Spinal cord (tissue), 10 donors: ENCODE data around the gene HPCA. TPM values are rescaled to one million over a fixed set of nuclear protein-coding genes. Genes with fewer than 3 reads are reported as not detected.

ENCODE experiments used
- DNase-seq, 6 donors: peaks; one replicate each; pipeline versions ENCODE4 v3.0.0 to v3.0.0-alpha.2; 2013 to 2015; ENCODE audit warnings: low spot score in 6 of 6, low read depth in 4 of 6
- H3K27ac ChIP-seq: one replicate; pipeline ENCODE4 v1.5.1; 2013; ENCODE audit warnings: low read depth, low read length, control low read depth
- H3K27me3 ChIP-seq: one replicate; pipeline ENCODE4 v1.6.1; 2013; ENCODE audit warnings: low read length; ENCODE audit not compliant: control insufficient read depth, insufficient read depth
- H3K36me3 ChIP-seq: one replicate; pipeline ENCODE4 v1.6.1; 2013; ENCODE audit warnings: low read length; ENCODE audit not compliant: control insufficient read depth, insufficient read depth
- H3K4me1 ChIP-seq: one replicate; pipeline ENCODE4 v1.6.1; 2013; ENCODE audit warnings: low read length; ENCODE audit not compliant: control insufficient read depth, insufficient read depth
- H3K4me3 ChIP-seq: one replicate; pipeline ENCODE4 v1.5.1; 2013; ENCODE audit warnings: low read depth, low read length, control low read depth
- H3K9me3 ChIP-seq: one replicate; pipeline ENCODE4 v1.6.1; 2013; ENCODE audit warnings: low read length; ENCODE audit not compliant: control insufficient read depth, insufficient read depth
- WGBS: methylation state at CpG from one replicate; pipeline ENCODE4 v1.1.5; 2013; ENCODE audit warnings: missing lambda C conversion rate; ENCODE audit not compliant: insufficient coverage; 5-methylcytosine and 5-hydroxymethylcytosine counted together
- polyA plus RNA-seq, 2 donors: library from polyadenylated mRNA; unstranded; fragments of 120-200 nt; gene quantifications; one replicate each; pipeline ENCODE4 v1.2.1, GENCODE V29; 2013; ENCODE audit not compliant: insufficient read length in 2 of 2
- total RNA-seq, 2 donors: library from RNA; depleted of rRNA in 1 of 2; stranded (reverse); fragments of 120-200 nt in 1 of 2; fragments of >200 nt in 1 of 2; gene quantifications; one replicate each; pipeline versions ENCODE4 v1.2.3 to v1.2.4, GENCODE V29; 2013 to 2014
- donor health status: healthy.

HPCA gene
- total and polyA plus RNA-seq, 4 donors = 19.3 to 209 (median 117) TPM

DNA sequence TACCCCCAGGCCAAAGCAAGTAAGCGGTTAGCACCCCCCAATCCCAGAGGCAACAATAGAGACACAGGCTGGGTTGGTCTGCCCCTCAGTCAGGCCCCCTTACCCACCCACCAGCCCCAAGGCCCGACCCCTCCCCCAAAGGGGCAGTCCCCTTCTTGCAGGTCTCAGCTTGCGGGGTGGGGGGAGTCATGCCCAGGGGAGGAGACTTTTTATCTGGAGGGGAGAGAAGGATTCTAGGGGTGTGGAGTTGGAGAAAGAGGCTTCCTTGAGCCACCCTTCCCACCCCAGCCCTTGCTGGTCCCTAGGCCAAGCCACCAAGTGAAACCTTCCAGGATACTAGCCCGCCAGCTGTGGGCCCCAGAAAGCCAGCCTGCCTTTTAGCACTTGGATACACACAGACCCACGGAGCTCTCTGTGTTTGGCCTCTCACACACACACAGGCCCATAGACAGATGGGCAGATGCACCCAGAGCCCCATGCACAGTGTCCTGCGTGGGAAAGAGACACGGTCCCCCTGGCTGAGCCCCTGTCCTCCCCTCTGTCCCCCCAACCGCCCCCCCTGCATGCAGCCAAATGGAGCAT is 7.8 kb downstream of the HPCA start:
- peaks cover 37% of the 10 kb centered on the region for H3K4me1 ChIP-seq
- no peaks in the 10 kb centered on the region for H3K9me3 ChIP-seq
- H3K4me3 ChIP-seq = peak overlapping the region; percentile 63
- WGBS = 46% methylated on average over 3 of the region's 8 CpGs
- H3K36me3 ChIP-seq = peaks cover 31% of the 10 kb centered on the region
- peak overlapping the region; percentile 49 for H3K27ac ChIP-seq
- DNase-seq = peak in 1 of 6 donors; percentile 46
- H3K27me3 ChIP-seq = peaks cover 15% of the 10 kb centered on the region

- H3K4me3 ChIP-seq = no peak overlapping the region
- H3K9me3 ChIP-seq = no peaks in the 10 kb centered on the region
- no peak overlapping the region for H3K27ac ChIP-seq
- DNase-seq = no peak
- peaks cover 37% of the 10 kb centered on the region for H3K4me1 ChIP-seq
- H3K27me3 ChIP-seq = peaks cover 15% of the 10 kb centered on the region
- WGBS = 65% methylated on average over 5 of the region's 6 CpGs
- H3K36me3 ChIP-seq = peaks cover 30% of the 10 kb centered on the region
Measured at GRCh38 chr1:32894681-32895080, 8.4 kb downstream of the HPCA start.

DNA sequence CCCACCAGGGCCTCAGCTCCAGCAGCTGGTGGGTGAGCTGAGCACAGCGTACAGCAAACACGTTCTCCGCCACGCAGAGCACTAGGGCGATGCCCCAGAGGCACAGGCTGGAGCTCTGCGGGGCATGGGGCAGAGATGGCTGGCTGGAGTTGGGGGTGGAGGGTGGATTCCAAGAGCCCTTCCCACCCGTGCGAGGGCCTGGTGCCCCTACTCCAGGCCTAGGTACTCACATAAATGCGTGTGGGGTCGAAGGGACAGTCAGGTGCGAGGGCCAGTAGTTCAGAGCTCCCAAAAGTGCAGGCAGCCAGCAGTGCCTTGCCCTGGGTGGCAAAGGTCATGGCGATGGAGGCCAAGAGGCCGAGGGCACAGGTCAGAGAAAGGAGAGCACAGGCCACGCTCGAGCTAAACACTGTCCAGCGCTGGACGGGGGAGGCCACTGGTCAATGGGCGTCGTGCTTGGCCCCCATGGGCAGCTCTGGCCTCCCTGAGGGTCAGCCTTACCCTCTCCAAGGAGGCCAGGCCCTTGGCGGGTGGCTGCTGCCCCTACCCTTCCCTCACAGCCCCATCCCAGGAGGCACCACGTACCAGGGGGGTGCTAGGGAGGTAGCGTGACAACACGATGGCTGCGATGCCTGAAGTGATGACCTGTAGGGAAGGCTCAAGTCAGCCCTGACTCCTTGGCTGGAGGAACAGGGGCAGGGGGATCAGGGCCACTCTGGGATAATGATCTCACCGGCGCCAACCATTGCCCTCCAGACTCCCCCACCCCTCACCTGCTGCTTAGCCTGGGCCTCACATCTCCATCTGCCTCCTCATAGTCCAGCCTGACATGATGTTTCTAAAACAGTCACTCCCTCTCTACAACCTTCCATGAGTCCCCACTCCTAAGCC is 9.3 kb downstream of the HPCA start:
- no peak for DNase-seq
- no peak overlapping the region for H3K4me3 ChIP-seq
- 88% methylated on average over 21 of the region's 26 CpGs for WGBS
- H3K27me3 ChIP-seq = peaks cover 22% of the 10 kb centered on the region
- no peak overlapping the region for H3K27ac ChIP-seq
- no peaks in the 10 kb centered on the region for H3K9me3 ChIP-seq
- peaks cover 41% of the 10 kb centered on the region for H3K4me1 ChIP-seq
- peaks cover 30% of the 10 kb centered on the region for H3K36me3 ChIP-seq

GRCh38 chr1:32896451-32896850 is 10.2 kb downstream of the HPCA start:
- peaks cover 24% of the 10 kb centered on the region for H3K36me3 ChIP-seq
- no peaks in the 10 kb centered on the region for H3K9me3 ChIP-seq
- DNase-seq = no peak
- no peak overlapping the region for H3K27ac ChIP-seq
- peaks cover 47% of the 10 kb centered on the region for H3K4me1 ChIP-seq
- no peak overlapping the region for H3K4me3 ChIP-seq
- peaks cover 25% of the 10 kb centered on the region for H3K27me3 ChIP-seq
- WGBS = 72% methylated on average over 5 of the region's 5 CpGs

GRCh38 chr1:32897082-32898049 is 11.1 kb downstream of the HPCA start:
- WGBS = 73% methylated on average over 9 of the region's 11 CpGs

GRCh38 chr1:32898056-32898455 is 11.8 kb downstream of the HPCA start:
- Histone ChIP-seq H3K9me3 (no peaks in the 10 kb centered on the region), H3K27ac (no peak overlapping the region), H3K36me3 (peaks cover 24% of the 10 kb centered on the region), H3K4me3 (no peak overlapping the region), H3K4me1 (peaks cover 37% of the 10 kb centered on the region), H3K27me3 (peaks cover 24% of the 10 kb centered on the region)
- 91% methylated on average over 7 of the region's 9 CpGs for WGBS
- no peak for DNase-seq

More at GRCh38 chr1:32897082-32898049, 11.1 kb downstream of the HPCA start:
- Histone ChIP-seq H3K36me3 (peaks cover 24% of the 10 kb centered on the region), H3K27ac (no peak overlapping the region), H3K9me3 (no peaks in the 10 kb centered on the region), H3K4me3 (no peak overlapping the region), H3K4me1 (peaks cover 43% of the 10 kb centered on the region), H3K27me3 (peaks cover 22% of the 10 kb centered on the region)
- DNase-seq = no peak

DNA sequence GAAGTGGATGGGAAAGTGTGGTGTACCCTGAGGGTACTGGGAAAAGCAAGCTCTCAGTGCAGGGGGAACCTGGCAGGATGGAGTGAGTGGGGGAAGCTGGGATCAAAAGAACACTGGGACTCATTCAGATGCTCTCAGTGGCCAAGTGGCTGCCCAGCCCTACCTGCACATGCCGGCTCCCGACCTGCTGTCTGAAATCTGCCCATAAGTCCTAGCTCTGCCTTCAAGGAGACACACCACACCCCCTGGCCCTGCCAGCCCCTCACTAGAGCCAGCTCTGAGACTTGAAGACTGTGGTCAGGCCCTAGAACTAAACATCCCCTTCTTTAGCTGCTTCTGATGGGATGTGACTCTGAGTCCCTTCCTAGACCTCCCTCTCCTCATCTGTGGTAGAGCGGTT is 12.7 kb downstream of the HPCA start:
- Histone ChIP-seq H3K4me1 (peaks cover 29% of the 10 kb centered on the region), H3K4me3 (no peak overlapping the region), H3K36me3 (peaks cover 24% of the 10 kb centered on the region), H3K27me3 (peaks cover 21% of the 10 kb centered on the region), H3K27ac (no peak overlapping the region), H3K9me3 (no peaks in the 10 kb centered on the region)
- no peak for DNase-seq
- WGBS = 100% methylated on average over 2 of the region's 3 CpGs

DNA sequence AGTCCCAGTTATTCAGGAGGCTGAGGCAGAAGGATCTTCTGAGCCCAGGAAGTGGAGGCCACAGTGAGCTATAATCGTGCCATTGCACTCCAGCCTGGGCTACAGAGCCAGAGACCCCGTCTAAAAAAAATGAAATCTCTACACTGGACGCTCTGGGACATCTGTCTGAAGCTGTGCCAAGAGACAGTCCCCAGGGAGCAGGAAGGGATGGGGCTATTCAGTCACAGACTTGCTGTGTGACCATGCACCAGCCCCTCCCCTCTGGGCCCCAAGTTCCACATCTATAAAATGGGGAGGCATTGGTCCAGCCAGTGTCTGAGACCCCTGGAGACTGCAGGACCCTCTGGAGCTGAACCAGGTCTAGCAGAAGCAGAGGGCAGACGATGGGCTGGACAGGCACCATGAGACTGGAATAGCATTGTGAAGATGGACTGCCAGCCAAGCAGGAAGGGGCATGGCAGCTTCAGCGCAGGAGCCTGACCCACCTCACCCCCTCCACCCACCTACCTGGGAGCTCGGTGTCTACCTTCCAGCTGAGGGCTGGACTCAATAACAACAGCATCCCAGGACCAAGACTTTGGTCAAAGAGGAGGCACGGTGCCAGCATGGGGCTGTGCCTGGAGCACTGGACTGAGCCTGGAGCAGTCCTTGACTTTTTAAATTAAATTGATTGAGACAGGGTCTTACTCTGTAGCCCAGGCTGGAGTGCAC is 13.4 kb downstream of the HPCA start:
- DNase-seq = no peak
- H3K36me3 ChIP-seq = peaks cover 22% of the 10 kb centered on the region
- H3K9me3 ChIP-seq = no peaks in the 10 kb centered on the region
- WGBS = 70% methylated on average over 6 of the region's 7 CpGs
- peaks cover 21% of the 10 kb centered on the region for H3K27me3 ChIP-seq
- H3K27ac ChIP-seq = no peak overlapping the region
- H3K4me1 ChIP-seq = peaks cover 22% of the 10 kb centered on the region
- H3K4me3 ChIP-seq = no peak overlapping the region
